MCF 10A (cell line): Measurements from ENCODE around the gene NFIX. TPM values are rescaled to one million over a fixed set of nuclear protein-coding genes. Genes with fewer than 3 reads are reported as not detected.

Experiments used
- BruUV-seq: library from RNA; stranded (reverse); fragments of 400-500 nt; replicated peaks from 2 replicates; lab custom pipeline; 2021; lab: Mats Ljungman, UMichigan
- CTCF ChIA-PET: fragments of 300-600 bp; sonication (Branson Sonifier 250); formaldehyde crosslinking; extraction: SDS; loops from one replicate; lab custom pipeline; 2021; ENCODE audit warnings: antibody characterized with exemption, inconsistent platforms; lab: Yijun Ruan, JAX
- POLR2A ChIA-PET: fragments of 300-600, 350-650 bp; sonication (Branson Sonifier 250); formaldehyde crosslinking; extraction: SDS; loops from one replicate; lab custom pipeline; 2020; ENCODE audit warnings: antibody characterized with exemption, inconsistent platforms; lab: Yijun Ruan, JAX
- DNase-seq: peaks from one replicate; pipeline ENCODE4 v3.0.0-alpha.2; 2018; ENCODE audit not compliant: unreplicated experiment
- H3K27ac Mint-ChIP-seq: one replicate; pipeline ENCODE4 v1.8.0; 2022; ENCODE audit warnings: mild to moderate bottlenecking, low read depth, mixed read lengths; ENCODE audit not compliant: unreplicated experiment
- H3K27me3 Mint-ChIP-seq: one replicate; pipeline ENCODE4 v1.8.0; 2022; ENCODE audit warnings: mixed read lengths; ENCODE audit not compliant: insufficient read depth, unreplicated experiment
- H3K36me3 Mint-ChIP-seq: one replicate; pipeline ENCODE4 v1.8.0; 2022; ENCODE audit warnings: mild to moderate bottlenecking, moderate library complexity, mixed read lengths; ENCODE audit not compliant: insufficient read depth, unreplicated experiment
- H3K4me1 Mint-ChIP-seq: one replicate; pipeline ENCODE4 v1.8.0; 2022; ENCODE audit warnings: mixed read lengths; ENCODE audit not compliant: insufficient read depth, unreplicated experiment
- H3K4me3 Mint-ChIP-seq: one replicate; pipeline ENCODE4 v1.8.0; 2022; ENCODE audit warnings: mild to moderate bottlenecking, moderate library complexity, mixed read lengths; ENCODE audit not compliant: unreplicated experiment
- H3K9me3 Mint-ChIP-seq: one replicate; pipeline ENCODE4 v1.8.0; 2022; ENCODE audit warnings: mixed read lengths; ENCODE audit not compliant: unreplicated experiment
- CTCF ChIP-seq: fragments of 200-600 bp; IDR thresholded peaks from one replicate; pipeline ENCODE4 v1.8.0; 2022; ENCODE audit warnings: antibody characterized with exemption, mild to moderate bottlenecking; ENCODE audit not compliant: unreplicated experiment
- intact Hi-C: fragments of 100-400 bp; cut with micrococcal nuclease; formaldehyde crosslinking; loops from 2 replicates; pipeline ENCODE4 v1.14.1; 2022
- total RNA-seq: library from RNA; stranded (reverse); gene quantifications from 2 replicates; pipeline ENCODE4 v1.2.3, GENCODE V29; 2022

The NFIX gene
- total RNA-seq, 1 experiment from 2014 or later: 27.2 TPM

- CTCF ChIA-PET: interaction anchor here (1.4 to 3.2 kb wide), 2 partner anchors 15 to 99 kb away, joined by 6 to 21 read pairs; no protein-coding TSS in a partner anchor
- BruUV-seq: no TSS peak
- H3K36me3 Mint-ChIP-seq: peaks cover 21% of the 10 kb centered on the region
Observed at GRCh38 chr19:13076320-13076719, 81.0 kb downstream of the NFIX start.

DNA sequence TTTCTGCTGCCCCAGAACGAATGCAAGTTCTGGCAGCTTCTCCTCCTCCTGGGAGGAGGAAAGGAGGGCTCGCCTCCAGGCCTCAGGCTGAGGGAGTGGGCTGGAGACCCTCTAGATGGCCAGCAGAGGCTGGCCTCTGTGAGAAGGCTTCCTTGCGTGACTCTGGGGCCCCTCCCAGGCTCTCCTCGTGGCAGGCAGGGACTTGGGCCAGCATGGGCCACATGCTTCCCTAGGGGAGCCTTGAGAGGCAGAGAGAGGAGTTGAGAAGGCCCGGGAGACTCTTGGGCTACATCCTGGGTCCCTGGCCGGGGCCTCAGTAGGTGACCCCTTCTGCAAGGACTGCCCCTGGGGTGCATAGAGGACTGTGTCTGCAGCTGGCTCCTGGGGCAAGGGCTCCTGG is 81.5 kb downstream of the NFIX start:
- POLR2A ChIA-PET: no interaction called here
- H3K4me1 Mint-ChIP-seq: peaks cover 9% of the 10 kb centered on the region
- H3K4me3 Mint-ChIP-seq: no peak overlapping the region
- peaks cover 21% of the 10 kb centered on the region for H3K36me3 Mint-ChIP-seq
- no peak for TF ChIP-seq CTCF
- intact Hi-C loops: no loop called here
- H3K27me3 Mint-ChIP-seq: no peaks in the 10 kb centered on the region
- no peaks in the 10 kb centered on the region for H3K9me3 Mint-ChIP-seq
- DNase-seq: no peak
- no peak overlapping the region for H3K27ac Mint-ChIP-seq
- no TSS peak for BruUV-seq
- CTCF ChIA-PET: interaction anchor here (0.6 to 3.9 kb wide), 4 partner anchors 15 to 191 kb away, joined by 3 to 21 read pairs (median 10); no protein-coding TSS in a partner anchor

More at GRCh38 chr19:13076320-13076719, 81.0 kb downstream of the NFIX start:
- intact Hi-C loops: no loop called here
- Mint-ChIP-seq H3K27ac (no peak overlapping the region), H3K4me3 (no peak overlapping the region), H3K27me3 (no peaks in the 10 kb centered on the region), H3K4me1 (peaks cover 9% of the 10 kb centered on the region), H3K9me3 (no peaks in the 10 kb centered on the region)
- no peak for TF ChIP-seq CTCF
- POLR2A ChIA-PET: no interaction called here
- no peak for DNase-seq

- Mint-ChIP-seq H3K4me3 (no peak overlapping the region), H3K27me3 (no peaks in the 10 kb centered on the region), H3K36me3 (peaks cover 21% of the 10 kb centered on the region), H3K4me1 (peaks cover 9% of the 10 kb centered on the region), H3K9me3 (no peaks in the 10 kb centered on the region), H3K27ac (no peak overlapping the region)
- no peak for TF ChIP-seq CTCF
- intact Hi-C loops: no loop called here
- CTCF ChIA-PET: interaction anchor here (0.6 to 3.9 kb wide), 4 partner anchors 16 to 192 kb away, joined by 3 to 21 read pairs (median 10); no protein-coding TSS in a partner anchor
- no TSS peak for BruUV-seq
- POLR2A ChIA-PET: interaction anchor here (0.7 kb wide), 1 partner anchor 220 kb away, joined by 3 read pairs; no protein-coding TSS in a partner anchor
- no peak for DNase-seq
Observed at GRCh38 chr19:13077240-13077639, 82.0 kb downstream of the NFIX start.

DNA sequence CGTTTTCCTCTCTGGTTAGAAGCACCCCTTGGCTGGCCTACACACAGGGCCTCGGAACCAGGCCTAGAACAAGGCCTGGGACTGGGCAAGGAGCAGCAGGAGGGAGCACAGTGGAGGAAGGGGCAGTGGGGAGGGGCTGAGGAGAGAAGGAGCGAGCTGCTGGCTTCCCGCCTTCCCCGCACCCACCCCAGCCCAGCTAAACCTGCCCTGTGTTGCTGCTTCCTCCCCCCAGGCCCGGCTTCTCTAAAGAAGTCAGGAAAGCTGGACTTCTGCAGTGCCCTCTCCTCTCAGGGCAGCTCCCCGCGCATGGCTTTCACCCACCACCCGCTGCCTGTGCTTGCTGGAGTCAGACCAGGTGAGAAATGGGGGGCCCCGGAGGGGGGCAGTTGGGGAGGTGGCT is 83.1 kb downstream of the NFIX start:
- no peak for TF ChIP-seq CTCF
- intact Hi-C loops: no loop called here
- H3K4me1 Mint-ChIP-seq: peaks cover 9% of the 10 kb centered on the region
- no peaks in the 10 kb centered on the region for H3K9me3 Mint-ChIP-seq
- no TSS peak for BruUV-seq
- H3K36me3 Mint-ChIP-seq: peaks cover 21% of the 10 kb centered on the region
- CTCF ChIA-PET: interaction anchor here (1.3 to 3.9 kb wide), 4 partner anchors 16 to 113 kb away, joined by 3 to 21 read pairs (median 10); no protein-coding TSS in a partner anchor
- no peak overlapping the region for H3K27ac Mint-ChIP-seq
- H3K4me3 Mint-ChIP-seq: no peak overlapping the region
- no peak for DNase-seq
- H3K27me3 Mint-ChIP-seq: no peaks in the 10 kb centered on the region
- POLR2A ChIA-PET: interaction anchor here (0.6 kb wide), 1 partner anchor 241 kb away, joined by 3 read pairs; no protein-coding TSS in a partner anchor
